ENCODE data around the gene PTPRE.

PTPRE gene

GRCh38 chr10:128046156-128046952, 139.5 kb downstream of the PTPRE start:
- ATAC-seq (no peak), DNase-seq (no peak)

GRCh38 chr10:128046953-128047290, 140.0 kb downstream of the PTPRE start:
- ATAC-seq (peak; percentile 3), DNase-seq (no peak)

GRCh38 chr10:128047351-128047750, 140.4 kb downstream of the PTPRE start:
- peak; percentile 99 for ATAC-seq
- DNase-seq = peak; percentile 85

DNA sequence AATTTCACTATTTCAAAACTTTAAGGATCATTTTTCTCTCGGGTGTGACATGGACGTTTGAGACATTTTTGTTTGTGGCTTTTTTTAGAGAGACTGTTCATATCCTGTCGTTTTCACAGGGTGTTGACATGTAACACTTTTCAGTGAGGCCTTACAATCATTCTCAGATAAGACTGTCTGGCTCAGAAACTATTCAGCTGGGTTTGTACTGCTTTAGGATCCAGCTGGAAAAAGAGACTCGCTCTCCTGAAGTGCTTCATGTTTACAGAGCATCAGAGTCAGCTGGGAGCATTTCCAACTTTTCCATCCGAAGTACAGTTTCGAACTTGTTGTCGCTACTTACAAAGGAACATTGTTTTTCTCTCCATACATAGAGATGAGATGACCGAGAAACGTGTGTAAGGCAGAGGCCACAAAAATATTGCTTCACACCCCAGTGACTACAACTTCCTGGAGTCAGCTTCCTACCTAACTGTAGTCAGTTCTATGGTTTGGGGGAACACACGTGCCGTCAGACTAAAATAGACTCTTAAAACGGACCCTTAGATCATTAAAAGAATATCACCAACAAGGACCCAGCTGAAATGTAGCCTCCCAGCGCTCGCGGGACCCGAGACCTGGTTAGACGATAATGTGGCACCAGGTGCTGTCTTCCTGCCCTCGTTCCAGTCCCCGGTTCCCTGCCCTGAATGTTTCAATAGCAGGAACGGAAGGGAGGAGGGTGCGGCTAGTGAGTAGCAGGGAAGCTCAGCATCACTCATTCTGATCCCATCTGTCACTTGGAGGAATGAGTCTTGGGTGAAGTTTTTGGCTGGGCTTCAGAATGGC, 141.3 kb downstream of the PTPRE start:
- ATAC-seq = peak; percentile 33
- DNase-seq = peak; percentile 35

GRCh38 chr10:128048819-128049210, 141.9 kb downstream of the PTPRE start:
- ATAC-seq (no peak), DNase-seq (no peak)

GRCh38 chr10:128049226-128050120, 142.6 kb downstream of the PTPRE start:
- no peak for ATAC-seq
- no peak for DNase-seq

GRCh38 chr10:128050121-128050516, 143.2 kb downstream of the PTPRE start:
- ATAC-seq (no peak), DNase-seq (no peak)

DNA sequence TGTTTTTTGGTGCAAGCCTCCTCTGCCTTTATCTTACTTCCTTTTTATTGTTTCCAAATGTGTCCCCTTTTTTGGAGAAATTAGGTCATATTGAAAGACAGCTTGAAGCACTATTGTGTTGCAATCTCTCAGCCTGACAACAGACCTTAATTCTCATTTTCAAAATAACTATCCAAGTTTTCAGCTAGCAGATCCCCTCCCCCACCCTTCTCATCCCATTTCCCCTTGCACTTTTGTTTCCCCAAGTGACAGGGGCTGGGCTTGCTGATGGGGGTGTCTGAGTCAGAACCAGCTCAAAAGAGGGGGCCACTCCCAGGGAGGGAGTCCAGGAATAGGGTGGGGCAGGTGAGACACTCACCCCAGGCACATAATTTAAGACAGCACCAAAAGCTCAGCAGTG, 144.0 kb downstream of the PTPRE start:
- DNase-seq = no peak

GRCh38 chr10:128051548-128051947, 144.6 kb downstream of the PTPRE start:
- ATAC-seq (no peak), DNase-seq (no peak)

More for the DNA sequence above, 144.0 kb downstream of the PTPRE start:
- ATAC-seq = no peak

GRCh38 chr10:128052696-128053095, 145.8 kb downstream of the PTPRE start:
- no peak for DNase-seq
- ATAC-seq = no peak

- ATAC-seq (no peak), DNase-seq (no peak)
Observed at GRCh38 chr10:128053356-128053755, 146.5 kb downstream of the PTPRE start.

GRCh38 chr10:128054163-128054970, 147.5 kb downstream of the PTPRE start:
- DNase-seq (no peak), ATAC-seq (no peak)

DNA sequence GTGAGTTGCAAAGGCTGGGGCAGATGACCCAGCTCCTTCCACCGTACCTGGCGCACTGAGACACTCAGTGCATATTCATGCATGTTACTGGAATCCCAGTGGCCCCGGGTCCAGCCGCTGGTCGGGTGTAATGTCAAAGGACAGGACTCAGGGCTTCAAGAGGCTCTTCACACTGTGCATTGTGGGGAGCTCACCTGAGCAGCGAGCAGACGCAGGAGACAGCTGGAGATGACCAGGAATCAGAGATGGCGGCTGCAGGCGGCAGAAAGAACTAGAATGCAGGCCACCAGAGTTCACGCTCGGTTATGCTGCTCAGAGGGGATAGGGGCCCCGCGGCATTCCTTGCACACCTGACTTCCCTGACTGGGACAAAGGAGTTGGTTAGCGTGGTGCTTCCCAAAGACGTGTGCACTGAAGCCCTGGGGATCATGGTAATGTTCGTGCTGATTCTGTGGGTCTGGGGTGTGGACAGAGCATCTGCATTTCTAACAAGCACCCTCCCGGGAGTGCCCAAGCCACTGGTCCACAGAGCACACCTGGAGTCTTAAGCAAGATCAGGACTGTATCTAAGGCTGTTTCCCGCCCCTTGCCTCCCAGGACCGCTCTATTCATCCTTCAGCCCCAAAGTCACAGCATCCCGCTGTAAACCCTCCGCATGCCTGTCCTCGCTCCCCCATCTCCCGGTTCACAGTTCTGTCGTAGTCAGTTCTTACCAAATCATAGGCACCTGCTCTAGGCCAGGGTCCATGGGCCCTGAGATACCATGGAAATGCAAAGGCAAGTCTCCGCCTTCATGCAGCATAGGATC, 148.4 kb downstream of the PTPRE start:
- DNase-seq (no peak), ATAC-seq (no peak)

GRCh38 chr10:128056303-128057050, 149.6 kb downstream of the PTPRE start:
- no peak for DNase-seq
- no peak for ATAC-seq

DNA sequence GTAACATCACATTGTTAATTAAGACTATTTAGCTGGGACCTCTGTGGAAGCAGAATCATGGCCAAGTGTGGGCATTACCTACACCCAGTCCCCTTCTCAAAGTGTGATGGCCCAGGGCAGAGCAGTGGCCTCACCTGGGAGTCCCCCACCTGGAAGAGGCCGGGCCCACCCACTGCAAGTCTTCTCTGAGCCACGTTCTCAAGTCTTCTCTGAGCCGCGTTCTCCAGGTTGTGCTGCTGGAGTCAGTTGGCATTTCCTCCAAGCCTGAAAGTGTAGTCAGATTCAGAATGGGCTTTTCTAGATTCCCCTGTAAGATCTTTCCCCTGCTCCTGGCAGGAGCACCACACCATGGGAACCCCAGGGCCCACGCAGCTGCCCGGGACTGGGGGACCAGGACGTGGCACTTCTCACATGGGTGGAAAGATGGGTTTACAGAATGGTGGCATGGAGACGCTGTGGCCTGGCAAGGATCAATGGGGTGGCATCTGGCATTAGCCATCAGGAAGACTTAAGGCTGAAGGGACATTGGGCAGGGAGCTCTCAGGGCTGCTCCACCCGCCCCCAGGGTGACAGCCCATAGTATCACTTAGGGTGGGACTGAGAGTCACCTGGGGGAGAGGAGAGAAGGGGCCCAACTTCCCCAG, 151.3 kb downstream of the PTPRE start:
- ATAC-seq = no peak
- no peak for DNase-seq

DNA sequence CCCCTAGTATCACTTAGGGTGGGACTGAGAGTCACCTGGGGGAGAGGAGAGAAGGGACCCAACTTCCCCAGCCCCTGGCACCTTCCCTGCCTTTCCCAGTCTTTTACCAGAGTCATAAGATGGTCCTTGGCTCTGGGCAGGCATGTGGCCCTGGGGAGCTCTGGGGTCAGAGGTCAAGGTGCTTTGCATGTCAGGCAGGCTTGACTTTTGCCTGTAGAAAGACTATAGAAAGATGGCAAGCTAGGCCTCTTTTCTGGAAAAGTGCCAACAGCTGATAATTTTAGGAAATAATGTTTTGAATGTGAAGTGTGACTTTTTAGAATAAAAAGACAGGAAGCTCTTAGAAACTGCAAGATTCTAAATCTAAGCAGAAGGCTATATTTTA, 151.8 kb downstream of the PTPRE start:
- no peak for DNase-seq
- ATAC-seq = no peak

DNA sequence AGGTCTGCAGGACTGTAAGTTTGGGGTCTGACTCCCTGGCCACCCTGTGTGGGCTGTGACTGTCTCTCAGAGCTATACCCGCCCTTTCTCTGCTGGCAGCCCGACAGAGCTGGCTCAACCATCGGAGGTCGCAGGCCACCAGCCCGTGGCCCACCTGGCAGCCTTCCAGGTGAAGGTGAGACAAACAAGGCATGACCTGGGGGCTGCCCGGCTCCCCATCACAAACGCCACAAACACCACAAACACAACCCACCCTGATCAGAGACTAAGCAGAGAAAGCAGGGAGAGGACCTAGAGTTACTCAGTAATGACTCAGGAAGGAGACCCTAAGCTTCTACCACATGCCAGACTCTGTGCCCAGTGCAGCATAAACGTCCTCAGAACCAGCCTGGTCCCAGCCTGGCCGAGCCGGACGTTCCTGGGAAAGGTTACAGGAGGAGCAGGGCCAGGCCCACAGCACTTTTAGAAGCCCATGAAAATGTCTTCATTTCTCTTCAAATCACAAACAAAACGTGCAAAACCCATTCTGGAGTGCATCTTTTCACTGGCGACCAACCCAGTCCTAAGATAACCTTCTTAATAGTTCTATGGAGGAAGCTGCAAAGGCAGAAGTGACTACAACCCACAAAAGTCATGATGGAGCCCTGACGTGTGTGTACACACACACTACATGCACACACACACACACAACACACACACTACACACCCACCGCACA, 152.5 kb downstream of the PTPRE start:
- DNase-seq (peak; percentile 42), ATAC-seq (no peak)

DNA sequence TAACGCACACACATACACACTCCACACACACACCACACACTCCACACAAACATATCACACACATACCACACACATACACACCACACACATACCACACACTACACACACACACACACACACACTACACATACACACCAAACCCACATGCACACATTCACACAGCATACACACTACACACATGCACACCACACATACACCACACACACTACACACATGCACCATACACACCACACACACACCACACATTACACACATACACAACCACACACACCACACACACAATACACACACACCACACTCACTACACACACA, 153.0 kb downstream of the PTPRE start:
- no peak for DNase-seq
- ATAC-seq = no peak

All from stimulated activated naive CD8-positive, alpha-beta T cell treated with anti-CD3 and anti-CD28 coated beads, Interleukin-15, Interleukin-2, amounts not matched to agents 100 U/mL and 50 U/mL, for 24 hours (primary cell).